Colonic mucosa (tissue), 4 donors: ENCODE data around the gene OLFML2B. TPM values are rescaled to one million over a fixed set of nuclear protein-coding genes. Genes with fewer than 3 reads are reported as not detected.

Experiments
- DNase-seq: peaks from one replicate; pipeline ENCODE4 v3.0.0-alpha.2; 2020
- H3K27ac ChIP-seq: fragments of 200-600 bp; one replicate; pipeline ENCODE4 v1.8.0; 2021
- H3K27me3 ChIP-seq: fragments of 200-600 bp; one replicate; pipeline ENCODE4 v1.8.0; 2021
- H3K36me3 ChIP-seq: fragments of 200-600 bp; one replicate; pipeline ENCODE4 v1.8.0; 2021
- H3K4me1 ChIP-seq: fragments of 200-600 bp; one replicate; pipeline ENCODE4 v1.8.0; 2021; ENCODE audit warnings: mild to moderate bottlenecking
- H3K4me3 ChIP-seq: fragments of 200-600 bp; one replicate; pipeline ENCODE4 v1.8.0; 2021
- H3K9ac ChIP-seq, 2 donors: one replicate each; pipeline ENCODE4 v1.7.0; 2013; ENCODE audit warnings: control low read depth in 2 of 2, low read depth in 2 of 2, low read length in 2 of 2
- H3K9me3 ChIP-seq: fragments of 200-600 bp; one replicate; pipeline ENCODE4 v1.8.0; 2021
- CTCF ChIP-seq: fragments of 200-600 bp; IDR thresholded peaks from one replicate; pipeline ENCODE4 v1.8.0; 2022; ENCODE audit warnings: antibody characterized with exemption, mild to moderate bottlenecking
- intact Hi-C: fragments of 100-400 bp; cut with DNase I; formaldehyde crosslinking; loops from one replicate; pipeline ENCODE4 v1.14.1; 2022
- total RNA-seq, 2 donors: library from RNA; stranded (reverse); fragmentation: NEBNext Ultra II Directional in 1 of 2; extraction: Animal tissue kit (Norgen Biotek cat#: 25700) in 1 of 2; gene quantifications; one replicate each; pipeline ENCODE4 v1.2.1, GENCODE V29; 2021
- donor health status: healthy.
- donor health status: DM: no; HTN: no; CAD: no.
- donor health status: DM: no; HTN: no; CAD: no.

Gene OLFML2B
- total RNA-seq, 2 donors from 2014 or later: 0.57 to 5.2 TPM

GRCh38 chr1:161952607-161953172 lies 71.0 kb downstream of the OLFML2B start:
- no peak overlapping the region for H3K9ac ChIP-seq
- no peak overlapping the region for H3K27ac ChIP-seq
- no peaks in the 10 kb centered on the region for H3K4me1 ChIP-seq
- intact Hi-C loops: no loop called here
- no peaks in the 10 kb centered on the region for H3K9me3 ChIP-seq
- no peak for DNase-seq
- H3K4me3 ChIP-seq: no peak overlapping the region
- H3K27me3 ChIP-seq: no peaks in the 10 kb centered on the region
- TF ChIP-seq CTCF: no peak
- H3K36me3 ChIP-seq: no peaks in the 10 kb centered on the region

GRCh38 chr1:161951646-161952045 lies 72.0 kb downstream of the OLFML2B start:
- intact Hi-C loops: no loop called here
- no peak for TF ChIP-seq CTCF
- DNase-seq: no peak
- Histone ChIP-seq H3K27me3 (no peaks in the 10 kb centered on the region), H3K36me3 (no peaks in the 10 kb centered on the region), H3K9me3 (no peaks in the 10 kb centered on the region), H3K27ac (no peak overlapping the region), H3K4me1 (no peaks in the 10 kb centered on the region), H3K4me3 (no peak overlapping the region), H3K9ac (no peak overlapping the region)

- H3K9me3 ChIP-seq: no peaks in the 10 kb centered on the region
- no peaks in the 10 kb centered on the region for H3K27me3 ChIP-seq
- H3K4me3 ChIP-seq: no peak overlapping the region
- intact Hi-C loops: no loop called here
- no peaks in the 10 kb centered on the region for H3K4me1 ChIP-seq
- H3K27ac ChIP-seq: no peak overlapping the region
- no peak for TF ChIP-seq CTCF
- H3K9ac ChIP-seq: no peak overlapping the region
- H3K36me3 ChIP-seq: no peaks in the 10 kb centered on the region
- no peak for DNase-seq
These were observed 73.3 kb downstream of the OLFML2B start for GRCh38 chr1:161950377-161950776.

DNA sequence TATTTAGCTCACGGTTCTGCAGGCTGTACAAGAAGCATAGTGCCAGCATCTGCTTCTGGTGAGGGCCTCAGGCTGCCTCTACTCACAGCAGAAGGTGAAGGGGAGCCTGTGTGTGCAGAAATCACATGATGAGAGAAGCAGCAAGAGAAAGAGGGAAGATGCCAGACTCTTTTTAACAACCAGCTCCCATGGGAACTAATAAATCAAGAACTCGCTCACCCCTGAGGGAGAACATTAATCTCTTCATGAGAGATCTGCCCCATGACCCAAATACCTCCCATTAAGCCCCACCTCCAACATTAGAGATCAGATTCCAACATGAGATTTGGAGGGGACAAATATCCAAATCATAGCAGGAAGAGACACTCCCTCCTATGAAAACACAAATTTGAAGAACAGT lies 74.1 kb downstream of the OLFML2B start:
- H3K36me3 ChIP-seq: no peaks in the 10 kb centered on the region
- H3K9me3 ChIP-seq: no peaks in the 10 kb centered on the region
- DNase-seq: no peak
- H3K27ac ChIP-seq: no peak overlapping the region
- no peak overlapping the region for H3K9ac ChIP-seq
- no peaks in the 10 kb centered on the region for H3K4me1 ChIP-seq
- intact Hi-C loops: no loop called here
- H3K4me3 ChIP-seq: no peak overlapping the region
- no peak for TF ChIP-seq CTCF
- no peaks in the 10 kb centered on the region for H3K27me3 ChIP-seq

DNA sequence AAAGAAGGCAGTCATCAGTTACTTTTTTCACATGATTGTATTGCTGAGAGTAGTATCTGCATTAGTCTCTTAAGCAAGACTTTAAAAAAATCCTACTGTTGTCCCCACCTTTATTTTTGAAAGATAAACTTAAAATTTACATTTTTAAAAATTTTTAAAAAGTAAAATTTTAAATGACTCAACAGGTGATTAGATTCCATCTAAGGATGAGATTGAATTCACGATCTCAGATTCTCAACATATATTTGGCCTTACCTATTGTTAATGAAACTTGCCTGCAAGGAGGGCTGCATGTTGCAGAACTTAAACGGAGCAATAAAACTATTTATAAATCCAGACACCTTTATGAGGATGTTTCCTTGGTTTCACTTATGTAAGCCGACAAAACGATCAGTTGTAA lies 75.2 kb downstream of the OLFML2B start:
- no peak for DNase-seq
- H3K4me3 ChIP-seq: no peak overlapping the region
- intact Hi-C loops: no loop called here
- H3K27ac ChIP-seq: no peak overlapping the region
- no peaks in the 10 kb centered on the region for H3K4me1 ChIP-seq
- no peak for TF ChIP-seq CTCF
- H3K9me3 ChIP-seq: no peaks in the 10 kb centered on the region
- H3K36me3 ChIP-seq: no peaks in the 10 kb centered on the region
- no peaks in the 10 kb centered on the region for H3K27me3 ChIP-seq
- no peak overlapping the region for H3K9ac ChIP-seq
